ENCODE measurements around the gene TCEANC.

TCEANC gene

DNA sequence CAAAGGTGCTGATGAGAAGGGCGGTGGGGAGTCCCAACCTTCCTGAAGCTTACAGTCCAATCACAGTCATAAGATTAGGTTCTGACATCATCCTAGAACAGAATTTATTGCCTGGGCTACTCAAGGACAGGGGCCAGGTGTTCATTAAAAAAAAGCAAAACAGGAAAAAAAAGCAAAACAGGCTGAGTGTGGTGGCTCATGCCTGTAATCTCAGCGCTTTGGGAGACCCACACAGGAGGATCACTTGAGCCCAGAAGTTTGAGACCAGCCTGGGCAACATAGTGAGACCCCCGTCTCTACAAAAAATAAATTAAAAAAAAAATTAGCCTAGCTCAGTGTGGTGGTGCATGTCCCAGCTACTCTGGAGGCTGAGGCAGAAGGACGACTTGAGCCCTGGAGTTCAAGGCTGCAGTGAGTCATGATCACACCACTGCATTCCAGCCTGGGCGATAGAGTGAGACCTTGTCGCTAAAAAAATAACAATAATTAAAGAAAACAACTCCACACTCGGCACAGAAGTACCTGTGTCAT, 39.0 kb downstream of the TCEANC start:
- H3K27me3 ChIP-seq (ENCODE audit: insufficient read depth, low read length, poor library complexity), result no peaks in the 10 kb centered on the region
- no peak overlapping the region for H3K9ac ChIP-seq (ENCODE audit: low read depth, low read length)
- no peak overlapping the region for H3K4me3 ChIP-seq (ENCODE audit: low read depth in 1 of 2, low read length in 2 of 2)
- H3K4me1 ChIP-seq (ENCODE audit: insufficient read depth, low read length), result peaks cover 27% of the 10 kb centered on the region
- H4K20me1 ChIP-seq (ENCODE audit: insufficient read depth, low read length), result peaks cover 13% of the 10 kb centered on the region; the same call in 1 of the 2 replicates
- no peaks in the 10 kb centered on the region for H3K9me3 ChIP-seq (ENCODE audit: insufficient read depth, low read length, severe bottlenecking)
- DNase-seq (no peak), ATAC-seq (ENCODE audit: insufficient read depth, low read depth) (no peak)
- H2AFZ ChIP-seq (ENCODE audit: low read depth, low read length), result no peak overlapping the region
- TF ChIP-seq, protein P1, sequence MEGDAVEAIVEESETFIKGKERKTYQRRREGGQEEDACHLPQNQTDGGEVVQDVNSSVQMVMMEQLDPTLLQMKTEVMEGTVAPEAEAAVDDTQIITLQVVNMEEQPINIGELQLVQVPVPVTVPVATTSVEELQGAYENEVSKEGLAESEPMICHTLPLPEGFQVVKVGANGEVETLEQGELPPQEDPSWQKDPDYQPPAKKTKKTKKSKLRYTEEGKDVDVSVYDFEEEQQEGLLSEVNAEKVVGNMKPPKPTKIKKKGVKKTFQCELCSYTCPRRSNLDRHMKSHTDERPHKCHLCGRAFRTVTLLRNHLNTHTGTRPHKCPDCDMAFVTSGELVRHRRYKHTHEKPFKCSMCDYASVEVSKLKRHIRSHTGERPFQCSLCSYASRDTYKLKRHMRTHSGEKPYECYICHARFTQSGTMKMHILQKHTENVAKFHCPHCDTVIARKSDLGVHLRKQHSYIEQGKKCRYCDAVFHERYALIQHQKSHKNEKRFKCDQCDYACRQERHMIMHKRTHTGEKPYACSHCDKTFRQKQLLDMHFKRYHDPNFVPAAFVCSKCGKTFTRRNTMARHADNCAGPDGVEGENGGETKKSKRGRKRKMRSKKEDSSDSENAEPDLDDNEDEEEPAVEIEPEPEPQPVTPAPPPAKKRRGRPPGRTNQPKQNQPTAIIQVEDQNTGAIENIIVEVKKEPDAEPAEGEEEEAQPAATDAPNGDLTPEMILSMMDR (IDR thresholded peaks at IDR 0.05; ENCODE audit: borderline replicate concordance, extremely low read depth, low read length, poor library complexity, severe bottlenecking), result no peak
- no peak for TF ChIP-seq EZH2 (IDR thresholded peaks at IDR 0.05; ENCODE audit: borderline replicate concordance, low read depth, low read length, severe bottlenecking)
- no peak overlapping the region for H3K4me2 ChIP-seq (ENCODE audit: insufficient read depth, low read length)
- H3K36me3 ChIP-seq (ENCODE audit: insufficient read depth, low read length), result no peaks in the 10 kb centered on the region
- no peak overlapping the region for H3K27ac ChIP-seq (ENCODE audit: low read length)
- peaks cover 73% of the 10 kb centered on the region for H3K79me2 ChIP-seq (ENCODE audit: insufficient read depth, low read length)

DNA sequence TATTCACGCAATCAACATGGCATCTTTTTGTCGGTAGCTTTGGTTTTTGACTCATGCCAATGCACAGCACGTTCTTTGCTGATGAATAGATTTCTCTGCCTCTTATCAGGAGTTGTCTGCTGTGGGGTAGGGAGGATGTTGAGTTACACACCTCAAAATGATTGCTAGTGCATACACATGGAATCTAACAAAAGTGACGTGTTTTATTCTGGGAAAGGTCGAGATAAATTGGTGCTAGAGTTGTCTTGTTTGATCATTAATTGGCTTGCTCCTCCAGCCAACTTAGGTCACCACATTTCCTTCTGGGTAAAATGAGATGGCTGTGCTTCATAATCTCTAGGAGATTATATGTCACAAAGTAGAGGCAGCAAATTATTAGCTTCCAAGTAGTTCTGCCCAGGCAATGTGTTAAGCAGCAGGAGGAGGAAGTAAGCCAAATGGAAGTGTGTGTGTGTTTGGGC, 39.9 kb downstream of the TCEANC start:
- Histone ChIP-seq H3K9me3 (ENCODE audit: insufficient read depth, low read length, severe bottlenecking) (no peaks in the 10 kb centered on the region), H3K4me3 (ENCODE audit: low read depth in 1 of 2, low read length in 2 of 2) (no peak overlapping the region), H3K4me2 (ENCODE audit: insufficient read depth, low read length) (no peak overlapping the region), H3K36me3 (ENCODE audit: insufficient read depth, low read length) (no peaks in the 10 kb centered on the region), H3K4me1 (ENCODE audit: insufficient read depth, low read length) (peaks cover 27% of the 10 kb centered on the region), H3K9ac (ENCODE audit: low read depth, low read length) (no peak overlapping the region), H3K27ac (ENCODE audit: low read length) (no peak overlapping the region), H3K27me3 (ENCODE audit: insufficient read depth, low read length, poor library complexity) (no peaks in the 10 kb centered on the region), H4K20me1 (ENCODE audit: insufficient read depth, low read length) (peaks cover 13% of the 10 kb centered on the region; the same call in 1 of the 2 replicates), H2AFZ (ENCODE audit: low read depth, low read length) (no peak overlapping the region), H3K79me2 (ENCODE audit: insufficient read depth, low read length) (peaks cover 82% of the 10 kb centered on the region)
- TF ChIP-seq EZH2 (IDR thresholded peaks at IDR 0.05; ENCODE audit: borderline replicate concordance, low read depth, low read length, severe bottlenecking), result no peak
- TF ChIP-seq, protein P1 (IDR thresholded peaks at IDR 0.05; ENCODE audit: borderline replicate concordance, extremely low read depth, low read length, poor library complexity, severe bottlenecking), result no peak
- no peak for ATAC-seq (ENCODE audit: insufficient read depth, low read depth)
- DNase-seq, result no peak

DNA sequence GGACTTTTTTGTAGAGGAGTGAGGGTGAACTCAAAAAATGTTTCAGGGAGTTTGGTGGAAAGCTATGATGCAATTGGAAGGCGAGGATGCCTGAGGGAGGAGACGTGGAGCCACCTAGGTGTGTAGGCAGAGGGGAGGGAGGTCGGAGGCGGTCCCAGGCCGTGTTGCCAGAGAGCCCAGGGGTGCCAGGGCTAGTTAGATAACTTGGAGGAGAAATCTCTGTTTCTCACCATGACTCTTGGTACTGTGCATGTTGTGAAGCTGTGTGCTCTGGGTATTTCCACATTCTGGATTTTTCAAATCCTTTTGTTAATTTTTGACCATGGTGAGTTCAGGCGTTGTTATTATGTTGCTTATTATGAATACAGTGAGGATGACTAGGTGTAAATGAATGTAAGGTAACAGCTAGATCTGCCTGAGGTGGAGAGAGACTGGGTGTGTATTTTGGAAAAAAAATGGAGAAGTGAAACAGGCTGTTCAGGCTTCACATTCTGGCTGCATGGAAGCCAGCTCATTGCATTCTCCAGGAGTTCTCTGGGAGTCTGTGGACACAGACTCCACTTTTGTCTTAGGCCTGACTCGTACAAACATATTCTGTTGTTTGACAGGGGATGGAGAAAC, 40.5 kb downstream of the TCEANC start:
- Histone ChIP-seq H4K20me1 (ENCODE audit: insufficient read depth, low read length) (peaks cover 13% of the 10 kb centered on the region; the same call in 1 of the 2 replicates), H3K79me2 (ENCODE audit: insufficient read depth, low read length) (peaks cover 88% of the 10 kb centered on the region), H3K4me2 (ENCODE audit: insufficient read depth, low read length) (no peak overlapping the region), H3K27ac (ENCODE audit: low read length) (no peak overlapping the region), H3K4me1 (ENCODE audit: insufficient read depth, low read length) (peaks cover 22% of the 10 kb centered on the region), H3K27me3 (ENCODE audit: insufficient read depth, low read length, poor library complexity) (no peaks in the 10 kb centered on the region), H3K9ac (ENCODE audit: low read depth, low read length) (no peak overlapping the region), H3K9me3 (ENCODE audit: insufficient read depth, low read length, severe bottlenecking) (no peaks in the 10 kb centered on the region), H3K4me3 (ENCODE audit: low read depth in 1 of 2, low read length in 2 of 2) (no peak overlapping the region), H3K36me3 (ENCODE audit: insufficient read depth, low read length) (no peaks in the 10 kb centered on the region), H2AFZ (ENCODE audit: low read depth, low read length) (no peak overlapping the region)
- ATAC-seq (ENCODE audit: insufficient read depth, low read depth) (no peak), DNase-seq (no peak)
- TF ChIP-seq, protein P1 (IDR thresholded peaks at IDR 0.05; ENCODE audit: borderline replicate concordance, extremely low read depth, low read length, poor library complexity, severe bottlenecking), result no peak
- TF ChIP-seq EZH2 (IDR thresholded peaks at IDR 0.05; ENCODE audit: borderline replicate concordance, low read depth, low read length, severe bottlenecking), result no peak
